Right atrium auricular region (tissue), 2 donors: ENCODE results near the gene SLC39A11. TPM values are rescaled to one million over a fixed set of nuclear protein-coding genes. Genes with fewer than 3 reads are reported as not detected.

Source experiments
- DNase-seq: peaks from one replicate; pipeline ENCODE4 v3.0.0-alpha.2; 2019; ENCODE audit warnings: low spot score
- H3K27ac ChIP-seq, 2 donors: fragments of 200-600 bp; sonication (generic); 1 replicate in 1 of 2; 2 replicates in 1 of 2; pipeline ENCODE4 v1.5.1; 2016 to 2019
- H3K27me3 ChIP-seq, 2 donors: fragments of 200-600 bp; sonication (generic); one replicate each; pipeline versions ENCODE4 v1.5.1 to v1.6.0; 2017 to 2019
- H3K36me3 ChIP-seq: fragments of 200-600 bp; sonication (generic); one replicate; pipeline ENCODE4 v1.5.1; 2016
- H3K4me1 ChIP-seq, 2 donors: fragments of 200-600 bp; sonication (generic); one replicate each; pipeline versions ENCODE4 v1.5.1 to v1.6.0; 2017 to 2019
- H3K4me3 ChIP-seq, 2 donors: fragments of 200-600 bp; sonication (generic); 1 replicate in 1 of 2; 2 replicates in 1 of 2; pipeline ENCODE4 v1.5.1; 2017 to 2019; ENCODE audit warnings: mild to moderate bottlenecking in 1 of 2, moderate library complexity in 1 of 2
- H3K9me3 ChIP-seq, 2 donors: fragments of 200-600 bp; sonication (generic); one replicate each; pipeline ENCODE4 v1.5.1; 2019
- CTCF ChIP-seq, 2 donors: fragments of 200-600 bp; sonication (generic); IDR thresholded peaks; one replicate each; pipeline ENCODE4 v1.5.1; 2019; ENCODE audit warnings: antibody characterized with exemption in 2 of 2
- total RNA-seq, 2 donors: library from RNA; depleted of rRNA; stranded (reverse); fragments of >200 nt; gene quantifications; one replicate each; pipeline ENCODE4 v1.1.0, GENCODE V29; 2016

SLC39A11 gene
- total RNA-seq, 2 donors from 2014 or later = 7.4 to 15.5 TPM

- H3K27ac ChIP-seq = no peak overlapping the region
These were observed 17.9 kb downstream of the SLC39A11 start for GRCh38 chr17:73074566-73074965.

GRCh38 chr17:73072219-73072962 is 20.1 kb downstream of the SLC39A11 start:
- DNase-seq = no peak
- Histone ChIP-seq H3K9me3 (no peaks in the 10 kb centered on the region), H3K36me3 (no peaks in the 10 kb centered on the region), H3K4me1 (peaks cover 0 to 17% of the 10 kb centered on the region in 2 donors), H3K27me3 (no peaks in the 10 kb centered on the region), H3K4me3 (no peak overlapping the region), H3K27ac (no peak overlapping the region)
- no peak for TF ChIP-seq CTCF (IDR thresholded peaks at IDR 0.05)

More at GRCh38 chr17:73074566-73074965, 17.9 kb downstream of the SLC39A11 start:
- no peaks in the 10 kb centered on the region for H3K36me3 ChIP-seq
- TF ChIP-seq CTCF (IDR thresholded peaks at IDR 0.05) = no peak
- H3K4me1 ChIP-seq = peaks cover 0 to 7% of the 10 kb centered on the region in 2 donors
- no peak for DNase-seq
- no peaks in the 10 kb centered on the region for H3K27me3 ChIP-seq
- H3K4me3 ChIP-seq = no peak overlapping the region
- H3K9me3 ChIP-seq = no peaks in the 10 kb centered on the region

- no peak for TF ChIP-seq CTCF (IDR thresholded peaks at IDR 0.05)
- Histone ChIP-seq H3K36me3 (no peaks in the 10 kb centered on the region), H3K9me3 (no peaks in the 10 kb centered on the region), H3K27ac (no peak overlapping the region), H3K27me3 (no peaks in the 10 kb centered on the region), H3K4me3 (no peak overlapping the region), H3K4me1 (peaks cover 0 to 17% of the 10 kb centered on the region in 2 donors)
- no peak for DNase-seq
These were observed 21.2 kb downstream of the SLC39A11 start for GRCh38 chr17:73071066-73071999.

- no peak for TF ChIP-seq CTCF (IDR thresholded peaks at IDR 0.05)
- no peak for DNase-seq
- no peak overlapping the region for H3K27ac ChIP-seq
- H3K36me3 ChIP-seq = no peaks in the 10 kb centered on the region
- H3K27me3 ChIP-seq = no peaks in the 10 kb centered on the region
- H3K9me3 ChIP-seq = no peaks in the 10 kb centered on the region
- H3K4me3 ChIP-seq = no peak overlapping the region
- H3K4me1 ChIP-seq = peaks cover 0 to 19% of the 10 kb centered on the region in 2 donors
These were observed 22.6 kb downstream of the SLC39A11 start for GRCh38 chr17:73069841-73070240.

- no peak for TF ChIP-seq CTCF (IDR thresholded peaks at IDR 0.05)
- Histone ChIP-seq H3K27me3 (no peaks in the 10 kb centered on the region), H3K4me3 (no peak overlapping the region), H3K27ac (peak overlapping the region in 1 of 2 donors; percentile 46), H3K36me3 (no peaks in the 10 kb centered on the region), H3K4me1 (peaks cover 0 to 25% of the 10 kb centered on the region in 2 donors), H3K9me3 (no peaks in the 10 kb centered on the region)
- no peak for DNase-seq
These were observed 23.2 kb downstream of the SLC39A11 start for GRCh38 chr17:73069164-73069770.
